HEK293T (cell line): Measurements from ENCODE around the gene ATG7.

ENCODE experiments used
- ARNT ChIP-seq: fragments of 450-650 bp; IDR thresholded peaks from 2 replicates; pipeline ENCODE4 v1.6.1; 2017; ENCODE audit warnings: mild to moderate bottlenecking
- BHLHE40 ChIP-seq: fragments of 450-650 bp; IDR thresholded peaks from 2 replicates; pipeline ENCODE4 v1.6.1; 2016; ENCODE audit warnings: mild to moderate bottlenecking, moderate library complexity, borderline replicate concordance
- CTBP1 ChIP-seq: fragments of 450-650 bp; IDR thresholded peaks from 2 replicates; pipeline ENCODE4 v1.6.1; 2016; ENCODE audit warnings: borderline replicate concordance
- ELF4 ChIP-seq: fragments of 450-650 bp; IDR thresholded peaks from 2 replicates; pipeline ENCODE4 v1.6.1; 2017; ENCODE audit warnings: antibody characterized with exemption
- FOXK2 ChIP-seq: fragments of 450-650 bp; IDR thresholded peaks from 2 replicates; pipeline ENCODE4 v1.6.1; 2016; ENCODE audit warnings: mild to moderate bottlenecking
- FOXM1 ChIP-seq: fragments of 450-650 bp; IDR thresholded peaks from 2 replicates; pipeline ENCODE4 v1.6.1; 2017; ENCODE audit warnings: mild to moderate bottlenecking, borderline replicate concordance
- HDGF ChIP-seq: fragments of 450-650 bp; IDR thresholded peaks from 2 replicates; pipeline ENCODE4 v1.6.1; 2017; ENCODE audit warnings: antibody characterized with exemption, borderline replicate concordance
- L3MBTL2 ChIP-seq: fragments of 450-650 bp; conservative IDR thresholded peaks from 2 replicates; pipeline ENCODE4 v1.6.1; 2016; ENCODE audit warnings: mild to moderate bottlenecking
- NFRKB ChIP-seq: fragments of 450-650 bp; IDR thresholded peaks from 2 replicates; pipeline ENCODE4 v1.6.1; 2016; ENCODE audit warnings: mild to moderate bottlenecking, moderate library complexity
- PKNOX1 ChIP-seq: fragments of 450-650 bp; IDR thresholded peaks from 2 replicates; pipeline ENCODE4 v1.6.1; 2016
- SUZ12 ChIP-seq: fragments of 450-650 bp; IDR thresholded peaks from 2 replicates; pipeline ENCODE4 v1.6.1; 2016; ENCODE audit warnings: mild to moderate bottlenecking
- TARDBP ChIP-seq: fragments of 450-650 bp; IDR thresholded peaks from 2 replicates; pipeline ENCODE4 v1.6.1; 2016
- ZNF384 ChIP-seq: fragments of 450-650 bp; IDR thresholded peaks from 2 replicates; pipeline ENCODE4 v1.6.1; 2016

DNA sequence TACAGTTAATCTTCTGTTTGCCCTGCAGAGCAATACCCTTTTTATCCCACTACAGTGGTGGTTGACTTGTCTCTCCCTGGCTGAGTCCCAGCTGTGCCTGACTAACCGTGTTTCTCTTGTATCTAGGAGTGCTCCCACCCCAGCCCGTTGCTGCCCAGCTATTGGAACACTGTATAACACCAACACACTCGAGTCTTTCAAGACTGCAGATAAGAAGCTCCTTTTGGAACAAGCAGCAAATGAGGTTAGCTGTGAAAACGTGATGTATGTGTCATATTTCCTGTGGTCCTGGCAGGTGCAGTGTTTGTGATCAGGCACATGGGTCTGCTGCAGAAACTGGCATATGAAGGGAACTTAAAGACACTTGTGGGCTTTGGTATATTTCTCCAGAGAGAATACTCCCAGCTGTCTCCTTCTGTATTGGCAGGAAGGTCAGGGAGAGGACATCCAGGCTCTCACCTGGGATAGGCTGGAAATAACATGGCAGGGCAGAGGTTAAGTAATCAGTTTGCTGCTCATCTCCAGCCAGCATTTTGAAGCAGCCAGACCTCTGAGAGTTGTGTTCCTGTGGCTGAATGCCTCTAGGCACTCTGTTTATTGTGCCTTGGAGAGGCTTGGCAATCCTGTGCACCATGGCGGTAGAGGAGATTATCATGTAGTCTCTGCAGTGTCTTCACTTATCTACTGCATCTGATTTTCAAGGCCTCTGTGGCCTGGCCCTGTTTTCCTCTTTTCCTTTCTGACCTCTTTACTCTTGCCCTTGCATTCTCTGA is 34.8 kb downstream of the ATG7 start:
- TF ChIP-seq PKNOX1 = no peak
- TF ChIP-seq BHLHE40 = no peak
- TF ChIP-seq TARDBP = no peak
- no peak for TF ChIP-seq SUZ12
- no peak for TF ChIP-seq ELF4
- no peak for TF ChIP-seq NFRKB
- no peak for TF ChIP-seq CTBP1
- no peak for TF ChIP-seq FOXM1
- no peak for TF ChIP-seq L3MBTL2
- no peak for TF ChIP-seq HDGF
- TF ChIP-seq ZNF384 = no peak
- TF ChIP-seq FOXK2 = no peak
- TF ChIP-seq ARNT = no peak
